Measurements from ENCODE around the gene STARD3. TPM values are rescaled to one million over a fixed set of nuclear protein-coding genes. Genes with fewer than 3 reads are reported as not detected.

STARD3 gene
- total and polyA plus RNA-seq, 12 donors: 38.6 to 220 (median 93.6) TPM

DNA sequence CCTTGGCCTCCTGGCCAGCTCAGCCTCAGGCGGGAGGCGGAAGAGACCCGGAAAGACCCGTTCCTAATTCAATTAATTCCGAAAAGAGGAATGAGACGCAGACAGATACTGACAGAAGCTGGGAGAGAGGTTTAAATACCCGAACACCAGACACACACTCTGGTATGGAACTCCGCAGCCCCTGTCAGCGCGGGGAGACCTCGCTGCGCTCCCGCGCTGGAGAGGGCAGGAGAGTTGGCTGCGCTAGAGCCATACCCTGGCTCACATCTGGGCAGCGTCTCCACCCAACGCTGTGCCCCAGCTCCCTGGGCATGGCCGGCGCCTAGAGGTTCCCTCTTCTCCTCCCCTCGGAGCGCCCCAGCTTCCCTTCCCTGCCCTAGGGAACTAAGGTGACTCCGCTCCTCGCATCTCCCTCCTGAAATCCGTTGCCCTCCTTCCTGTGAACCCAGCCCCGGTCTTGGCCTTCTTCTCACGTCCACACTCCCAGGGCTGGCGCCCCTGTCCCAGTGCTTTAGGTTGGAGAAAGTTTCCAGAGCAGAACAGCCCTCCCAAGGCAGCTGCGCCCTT is 37.2 kb upstream of the STARD3 start:
- intact Hi-C loops (cut with DNase I): no loop called here
- WGBS, 4 donors: 7 to 9% (median 8%) methylated on average over 14 to 28 of the region's 28 CpGs
- H3K4me1 ChIP-seq (replicated peaks in 1 of 2): peaks cover 7 to 16% of the 10 kb centered on the region in 2 donors
- H3K27ac ChIP-seq: no peak overlapping the region
- no peak overlapping the region for H3K4me3 ChIP-seq
- H3K36me3 ChIP-seq (replicated peaks in 1 of 2): no peaks in the 10 kb centered on the region
- no peak for TF ChIP-seq POLR2A (IDR thresholded peaks at IDR 0.05)
- TF ChIP-seq, protein P1, sequence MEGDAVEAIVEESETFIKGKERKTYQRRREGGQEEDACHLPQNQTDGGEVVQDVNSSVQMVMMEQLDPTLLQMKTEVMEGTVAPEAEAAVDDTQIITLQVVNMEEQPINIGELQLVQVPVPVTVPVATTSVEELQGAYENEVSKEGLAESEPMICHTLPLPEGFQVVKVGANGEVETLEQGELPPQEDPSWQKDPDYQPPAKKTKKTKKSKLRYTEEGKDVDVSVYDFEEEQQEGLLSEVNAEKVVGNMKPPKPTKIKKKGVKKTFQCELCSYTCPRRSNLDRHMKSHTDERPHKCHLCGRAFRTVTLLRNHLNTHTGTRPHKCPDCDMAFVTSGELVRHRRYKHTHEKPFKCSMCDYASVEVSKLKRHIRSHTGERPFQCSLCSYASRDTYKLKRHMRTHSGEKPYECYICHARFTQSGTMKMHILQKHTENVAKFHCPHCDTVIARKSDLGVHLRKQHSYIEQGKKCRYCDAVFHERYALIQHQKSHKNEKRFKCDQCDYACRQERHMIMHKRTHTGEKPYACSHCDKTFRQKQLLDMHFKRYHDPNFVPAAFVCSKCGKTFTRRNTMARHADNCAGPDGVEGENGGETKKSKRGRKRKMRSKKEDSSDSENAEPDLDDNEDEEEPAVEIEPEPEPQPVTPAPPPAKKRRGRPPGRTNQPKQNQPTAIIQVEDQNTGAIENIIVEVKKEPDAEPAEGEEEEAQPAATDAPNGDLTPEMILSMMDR (IDR thresholded peaks at IDR 0.05): no peak
- no peaks in the 10 kb centered on the region for H3K9me3 ChIP-seq (replicated peaks in 1 of 3)
- H3K27me3 ChIP-seq: peaks cover 95% of the 10 kb centered on the region
- DNase-seq: no peak

DNA sequence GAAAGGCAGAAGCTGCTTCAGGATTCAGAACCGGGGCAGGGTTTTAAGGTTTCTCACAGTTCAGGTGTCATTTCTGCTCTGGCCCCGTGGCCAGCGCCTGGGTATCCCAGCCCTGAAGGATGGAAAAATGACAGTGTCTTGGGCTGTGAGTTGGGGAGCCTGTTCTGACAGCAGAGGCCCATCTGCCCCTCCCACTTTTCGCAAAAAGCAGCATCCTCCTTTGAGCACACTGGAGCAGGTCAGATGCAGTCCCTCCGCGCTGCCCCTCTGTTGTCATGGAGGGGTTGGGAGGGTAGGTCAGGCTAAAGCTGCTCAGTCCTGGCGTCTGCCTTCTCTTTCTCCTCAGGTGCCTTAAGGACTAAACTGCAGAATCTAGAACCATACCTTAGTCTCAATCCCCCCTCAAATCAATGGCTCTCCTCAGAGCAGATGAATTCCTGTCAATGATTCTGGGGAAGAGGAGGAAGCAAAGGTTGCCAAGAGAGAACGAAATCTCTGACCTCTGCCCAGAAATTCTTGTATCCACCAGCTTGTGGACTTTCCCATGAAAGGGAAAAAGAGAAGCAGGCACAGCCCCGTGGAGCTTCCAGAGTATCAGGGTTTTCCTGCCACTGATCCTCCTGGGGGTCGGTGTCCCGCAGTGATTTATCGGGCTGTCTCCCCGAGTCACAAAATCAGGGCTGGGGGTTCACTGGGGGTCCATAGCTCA is 36.5 kb upstream of the STARD3 start:
- DNase-seq: no peak
- Histone ChIP-seq H3K27ac (no peak overlapping the region), H3K36me3 (replicated peaks in 1 of 2) (no peaks in the 10 kb centered on the region), H3K4me1 (replicated peaks in 1 of 2) (peaks cover 7 to 20% of the 10 kb centered on the region in 2 donors), H3K9me3 (replicated peaks in 1 of 3) (no peaks in the 10 kb centered on the region), H3K4me3 (no peak overlapping the region), H3K27me3 (peaks cover 99% of the 10 kb centered on the region)
- TF ChIP-seq POLR2A (IDR thresholded peaks at IDR 0.05): no peak
- TF ChIP-seq, protein P1 (IDR thresholded peaks at IDR 0.05): no peak
- intact Hi-C loops (cut with DNase I): no loop called here
- 0 to 7% (median 5%) methylated on average over 10 to 13 of the region's 13 CpGs for WGBS, 4 donors

DNA sequence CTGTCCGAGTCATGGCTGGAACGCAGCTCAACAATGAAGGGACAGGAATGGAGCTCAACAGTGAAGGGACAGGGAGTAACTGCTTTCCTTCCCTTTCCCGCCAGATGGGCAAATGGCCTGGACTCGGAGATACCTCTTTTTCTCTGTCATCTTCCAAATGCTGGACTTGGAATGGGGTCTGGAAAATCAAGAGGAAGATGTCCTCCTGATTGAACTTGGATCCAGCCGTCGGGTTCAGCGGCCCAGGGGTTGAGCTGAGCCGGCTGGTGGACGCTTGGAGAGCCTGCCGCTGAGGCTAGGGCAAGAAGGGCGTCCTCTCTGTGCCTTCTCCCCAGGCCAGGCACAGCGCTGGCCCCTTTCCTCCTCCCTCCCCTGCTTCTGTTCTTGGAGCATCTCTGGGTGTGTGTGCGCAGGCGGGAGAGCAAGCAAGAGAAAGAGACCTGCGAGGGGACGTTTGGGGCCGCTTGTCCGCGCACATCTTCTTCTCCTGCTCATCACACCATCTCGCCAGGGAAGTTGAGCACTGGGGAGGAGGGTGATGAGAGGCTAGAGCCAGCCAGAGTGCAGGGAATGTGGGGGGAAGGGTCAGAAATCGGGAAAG is 35.8 kb upstream of the STARD3 start:
- Histone ChIP-seq H3K4me1 (replicated peaks in 1 of 2) (peaks cover 13 to 26% of the 10 kb centered on the region in 2 donors), H3K36me3 (replicated peaks in 1 of 2) (no peaks in the 10 kb centered on the region), H3K4me3 (no peak overlapping the region), H3K27me3 (peaks cover 99% of the 10 kb centered on the region), H3K27ac (no peak overlapping the region), H3K9me3 (replicated peaks in 1 of 3) (no peaks in the 10 kb centered on the region)
- intact Hi-C loops (cut with DNase I): no loop called here
- no peak for TF ChIP-seq POLR2A (IDR thresholded peaks at IDR 0.05)
- TF ChIP-seq, protein P1 (IDR thresholded peaks at IDR 0.05): no peak
- no peak for DNase-seq
- WGBS, 4 donors: 13 to 16% (median 15%) methylated on average over 13 to 21 of the region's 21 CpGs

DNA sequence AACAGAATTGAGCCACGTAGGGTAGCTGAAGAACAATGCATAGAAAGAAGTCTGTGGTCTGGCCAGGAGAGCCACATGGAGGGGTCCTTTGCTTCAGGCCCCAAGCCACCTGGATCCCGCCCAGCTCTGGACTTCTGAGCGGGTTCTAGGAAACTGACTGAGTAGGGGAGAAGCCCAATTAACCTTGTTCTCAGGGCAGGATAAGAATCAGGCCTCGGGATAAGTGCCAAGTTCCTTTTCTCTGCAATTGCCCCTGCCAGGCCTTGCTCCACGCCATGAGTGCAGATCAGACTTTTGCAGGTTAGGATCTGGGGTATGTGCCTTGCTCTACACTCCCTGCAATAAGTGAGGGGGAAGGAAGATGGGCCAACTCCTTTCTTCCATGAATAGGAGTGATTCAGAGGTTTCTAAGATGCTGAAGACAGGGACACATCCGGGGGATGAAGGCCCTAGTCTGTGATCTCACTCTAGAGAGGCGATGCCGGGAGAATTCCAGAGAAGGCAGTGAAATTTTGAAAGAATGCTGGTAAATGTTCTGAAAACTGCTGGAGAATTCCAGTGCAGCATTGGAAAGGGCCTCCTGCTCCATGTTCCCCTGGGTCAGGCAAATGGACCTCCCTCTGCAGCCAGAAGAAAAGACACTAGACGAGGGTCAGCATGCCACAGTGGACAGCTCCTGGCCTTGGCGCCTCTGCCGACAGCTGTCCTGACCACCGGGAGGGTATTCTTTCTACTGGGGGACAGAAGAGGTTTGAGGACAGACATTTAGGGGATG is 35.0 kb upstream of the STARD3 start:
- intact Hi-C loops (cut with DNase I): no loop called here
- Histone ChIP-seq H3K9me3 (replicated peaks in 1 of 3) (no peaks in the 10 kb centered on the region), H3K36me3 (replicated peaks in 1 of 2) (no peaks in the 10 kb centered on the region), H3K4me3 (no peak overlapping the region), H3K27me3 (peaks cover 99% of the 10 kb centered on the region), H3K4me1 (replicated peaks in 1 of 2) (peaks cover 21 to 35% of the 10 kb centered on the region in 2 donors), H3K27ac (no peak overlapping the region)
- TF ChIP-seq POLR2A (IDR thresholded peaks at IDR 0.05): no peak
- TF ChIP-seq, protein P1 (IDR thresholded peaks at IDR 0.05): no peak
- no peak for DNase-seq
- 40 to 58% (median 47%) methylated on average over 10 to 12 of the region's 12 CpGs for WGBS, 4 donors
